Epithelial cell of esophagus (primary cell): ENCODE data around the gene MINDY1.

Source experiments
- DNase-seq: peaks from one replicate; pipeline ENCODE4 v3.0.0; 2010; ENCODE audit warnings: low read depth
- H3K4me3 ChIP-seq: 2 replicates; pipeline ENCODE4 v1.5.1; 2011; ENCODE audit warnings: mild to moderate bottlenecking, low read length, control low read depth
- CTCF ChIP-seq: IDR thresholded peaks from 2 replicates; pipeline ENCODE4 v1.5.1; 2011; ENCODE audit warnings: low read depth, mild to moderate bottlenecking, low read length, control low read depth, inconsistent platforms; ENCODE audit not compliant: insufficient read depth; ENCODE audit errors: missing control alignments

Gene MINDY1

GRCh38 chr1:151049458-151049857 is 42.8 kb upstream of the MINDY1 start:
- H3K4me3 ChIP-seq, result no peak overlapping the region
- no peak for TF ChIP-seq CTCF
- no peak for DNase-seq

DNA sequence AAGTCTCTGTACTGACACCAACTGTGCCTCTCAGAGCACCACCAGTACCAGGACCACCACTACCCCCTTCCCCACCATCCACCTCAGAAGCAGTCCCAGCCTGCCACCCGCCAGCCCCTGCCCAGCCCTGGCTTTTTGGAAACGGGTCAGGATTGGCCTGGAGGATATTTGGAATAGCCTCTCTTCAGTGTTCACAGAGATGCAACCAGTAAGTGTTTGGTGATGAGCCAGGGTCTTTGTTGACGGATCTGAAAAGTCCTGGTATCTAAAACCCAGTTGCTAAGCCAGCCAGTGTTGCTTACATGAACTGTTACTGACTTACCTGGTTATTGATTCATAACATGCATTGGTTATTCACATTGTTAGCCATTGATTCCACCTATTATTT is 41.9 kb upstream of the MINDY1 start:
- peak overlapping the region; percentile 60 for H3K4me3 ChIP-seq
- no peak for DNase-seq
- no peak for TF ChIP-seq CTCF

DNA sequence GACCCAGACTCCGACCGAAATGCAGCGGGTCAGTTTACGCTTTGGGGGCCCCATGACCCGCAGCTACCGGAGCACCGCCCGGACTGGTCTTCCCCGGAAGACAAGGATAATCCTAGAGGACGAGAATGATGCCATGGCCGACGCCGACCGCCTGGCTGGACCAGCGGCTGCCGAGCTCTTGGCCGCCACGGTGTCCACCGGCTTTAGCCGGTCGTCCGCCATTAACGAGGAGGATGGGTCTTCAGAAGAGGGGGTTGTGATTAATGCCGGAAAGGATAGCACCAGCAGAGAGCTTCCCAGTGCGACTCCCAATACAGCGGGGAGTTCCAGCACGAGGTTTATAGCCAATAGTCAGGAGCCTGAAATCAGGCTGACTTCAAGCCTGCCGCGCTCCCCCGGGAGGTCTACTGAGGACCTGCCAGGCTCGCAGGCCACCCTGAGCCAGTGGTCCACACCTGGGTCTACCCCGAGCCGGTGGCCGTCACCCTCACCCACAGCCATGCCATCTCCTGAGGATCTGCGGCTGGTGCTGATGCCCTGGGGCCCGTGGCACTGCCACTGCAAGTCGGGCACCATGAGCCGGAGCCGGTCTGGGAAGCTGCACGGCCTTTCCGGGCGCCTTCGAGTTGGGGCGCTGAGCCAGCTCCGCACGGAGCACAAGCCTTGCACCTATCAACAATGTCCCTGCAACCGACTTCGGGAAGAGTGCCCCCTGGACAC is 41.4 kb upstream of the MINDY1 start:
- DNase-seq, result peak; percentile 79
- peak; percentile 56 for TF ChIP-seq CTCF
- peak overlapping the region; percentile 60 for H3K4me3 ChIP-seq

- no peak for TF ChIP-seq CTCF
- H3K4me3 ChIP-seq, result peak within 1 kb of the TSS; percentile 60
- peak; percentile 40 for DNase-seq
Observed at GRCh38 chr1:151047591-151047924, 40.9 kb upstream of the MINDY1 start, which contains the start of gene C1orf56. C1orf56 (plus strand) TSS chr1:151047751; CDS start chr1:151047848, 97 bp downstream.

GRCh38 chr1:151043163-151043562 is 36.5 kb upstream of the MINDY1 start:
- no peak for DNase-seq
- TF ChIP-seq CTCF, result no peak
- H3K4me3 ChIP-seq, result no peak overlapping the region

DNA sequence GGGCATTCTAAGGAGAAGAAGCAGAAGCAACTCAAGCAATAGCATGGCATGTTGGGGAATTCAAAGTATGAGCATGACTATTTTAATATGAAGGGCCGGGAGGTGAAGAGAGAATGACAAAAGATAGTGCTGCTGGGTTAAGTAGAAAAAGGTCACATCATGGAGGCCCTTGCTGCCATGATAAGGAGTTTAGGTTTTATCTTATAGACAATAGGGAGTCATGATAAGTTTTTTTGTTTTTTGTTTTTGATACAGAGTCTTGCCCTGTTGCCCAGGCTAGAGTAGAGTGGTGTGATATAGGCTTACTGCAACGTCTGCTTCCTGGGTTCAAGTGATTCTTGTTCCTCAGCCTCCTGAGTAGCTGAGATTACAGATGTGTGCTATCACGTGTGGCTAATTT is 32.8 kb upstream of the MINDY1 start:
- no peak for DNase-seq
- no peak for TF ChIP-seq CTCF

GRCh38 chr1:151037032-151037431 is 30.3 kb upstream of the MINDY1 start:
- peak overlapping the region; percentile 49 for H3K4me3 ChIP-seq
- TF ChIP-seq CTCF, result no peak
- DNase-seq, result no peak

More for the DNA sequence above, 32.8 kb upstream of the MINDY1 start:
- H3K4me3 ChIP-seq, result no peak overlapping the region
